Stimulated activated CD8-positive, alpha-beta memory T cell treated with anti-CD3 and anti-CD28 coated beads, Interleukin-12 subunit alpha, Interleukin-12 subunit beta, amount 100 ng/mL, for 24 hours (primary cell): ENCODE results near the gene EIF5A.

Experiments used
- DNase-seq: peaks from one replicate; pipeline ENCODE4 v3.0.0-alpha.2; 2020; ENCODE audit errors: extremely low read depth

EIF5A gene

DNA sequence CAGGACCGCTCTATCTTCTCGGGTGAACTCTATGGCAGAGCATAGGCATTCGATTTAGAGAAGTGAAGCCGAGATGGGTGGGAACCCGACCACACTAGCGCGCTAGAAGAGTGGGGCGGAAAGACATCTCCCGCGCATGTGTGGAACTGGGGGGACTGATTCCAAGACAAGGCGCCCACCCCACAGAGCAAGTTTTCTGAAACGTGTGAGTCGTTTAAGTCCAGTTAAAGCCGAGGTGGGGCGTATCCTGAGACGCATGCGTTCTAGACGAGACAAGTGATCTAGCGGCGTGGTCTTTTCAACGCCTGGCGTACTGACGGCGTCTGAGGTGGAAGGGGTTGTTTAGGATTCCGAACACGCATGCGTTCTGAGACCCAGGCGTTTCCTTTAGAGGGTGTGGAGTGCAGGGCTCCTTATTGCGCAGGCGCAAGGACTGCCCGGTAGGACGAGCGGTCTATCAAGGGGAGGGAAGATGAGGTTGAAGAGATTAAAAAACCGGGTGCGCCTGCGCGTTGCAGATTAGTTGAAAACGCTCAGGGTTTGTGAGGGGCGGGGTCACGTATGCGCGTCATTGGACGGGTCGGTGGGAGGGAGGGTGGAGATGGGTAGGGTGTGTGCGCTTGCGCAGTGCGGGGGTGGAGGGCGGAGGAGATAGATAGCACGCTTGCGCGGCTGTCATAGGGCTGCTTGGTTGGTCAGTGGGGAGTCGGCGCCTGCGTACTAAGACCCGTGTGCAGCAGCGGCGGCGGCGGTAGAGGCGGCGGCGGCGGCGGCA lies at the start of gene EIF5A:
TSS of gene EIF5A (plus strand) at position 718 of the 775 bp plus-strand sequence. CDS start 2,008 bp downstream, outside the sequence.
- DNase-seq, result peak; percentile 100

DNA sequence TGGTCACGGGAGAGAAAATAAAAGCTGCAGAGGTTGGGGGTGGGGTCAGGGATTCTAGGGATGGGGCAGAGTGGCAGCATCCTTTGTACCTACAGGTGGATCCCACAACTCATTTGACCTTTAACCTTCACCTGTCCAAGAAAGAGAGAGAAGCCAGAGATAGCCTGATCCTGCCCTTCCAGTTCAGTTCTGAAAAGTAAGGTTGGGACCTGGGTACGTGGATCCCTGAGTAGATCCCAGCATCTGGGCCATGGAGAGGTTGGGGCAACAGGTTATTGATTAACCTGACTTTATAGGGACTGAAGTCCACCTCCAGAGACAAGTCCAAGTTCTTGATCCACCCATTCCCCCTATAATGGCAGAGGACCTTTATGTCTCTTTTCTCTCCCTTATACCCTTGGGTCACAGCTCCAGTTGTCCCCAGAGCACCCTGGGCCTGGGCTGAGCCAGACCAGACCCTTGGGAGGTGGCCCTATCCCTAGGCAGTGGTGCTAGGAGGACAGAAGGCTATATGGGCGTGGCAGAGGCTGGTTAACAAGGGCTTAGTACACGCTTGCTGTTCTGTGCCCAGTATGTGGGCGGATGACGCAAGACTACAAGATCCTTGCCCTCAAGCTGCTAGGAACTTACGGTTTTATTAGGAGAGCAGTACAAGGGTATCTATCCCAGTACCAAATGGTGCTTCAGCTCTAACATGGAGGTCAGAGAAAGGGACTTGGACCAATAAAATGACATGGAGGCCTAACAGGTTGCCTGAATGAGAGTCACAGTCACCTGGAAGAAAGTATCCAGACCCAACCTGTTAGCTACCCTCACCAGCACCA lies 48.5 kb upstream of the EIF5A start:
- DNase-seq, result no peak

DNA sequence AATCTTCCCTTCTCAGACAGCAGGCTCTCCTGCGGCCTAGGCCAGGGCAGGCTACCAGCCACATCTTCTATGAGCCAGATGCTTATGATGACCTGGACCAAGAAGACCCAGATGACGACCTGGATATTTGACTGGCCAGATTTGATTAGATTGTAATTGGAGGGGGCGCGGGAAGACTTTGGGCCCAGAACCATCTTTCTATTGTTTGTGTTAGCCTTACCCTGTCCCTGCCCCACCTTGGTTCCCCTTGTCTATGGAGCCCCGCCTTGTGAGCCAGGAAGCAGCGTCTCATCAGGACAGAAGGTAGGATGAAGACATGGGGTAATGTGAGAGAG lies 47.9 kb upstream of the EIF5A start:
- no peak for DNase-seq

DNA sequence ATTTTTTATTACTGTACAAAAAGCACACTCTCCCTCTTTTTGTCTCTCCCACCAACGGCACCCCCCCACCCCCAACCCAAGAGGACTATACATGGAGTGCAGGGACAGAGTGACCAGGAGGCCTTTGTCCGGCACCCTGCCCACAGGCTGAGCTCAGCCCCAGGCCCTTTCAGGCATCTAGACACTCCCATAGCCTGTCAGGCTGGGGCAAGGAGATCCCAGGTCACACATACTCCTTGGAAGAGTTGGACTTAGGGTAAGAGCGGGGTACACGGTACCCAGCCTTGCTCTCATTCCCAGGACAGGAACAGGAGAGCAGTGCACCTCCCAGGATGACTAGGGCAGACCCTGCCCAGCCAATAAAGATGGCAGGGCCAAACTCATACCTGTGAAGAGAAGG lies 47.3 kb upstream of the EIF5A start:
- DNase-seq, result no peak

DNA sequence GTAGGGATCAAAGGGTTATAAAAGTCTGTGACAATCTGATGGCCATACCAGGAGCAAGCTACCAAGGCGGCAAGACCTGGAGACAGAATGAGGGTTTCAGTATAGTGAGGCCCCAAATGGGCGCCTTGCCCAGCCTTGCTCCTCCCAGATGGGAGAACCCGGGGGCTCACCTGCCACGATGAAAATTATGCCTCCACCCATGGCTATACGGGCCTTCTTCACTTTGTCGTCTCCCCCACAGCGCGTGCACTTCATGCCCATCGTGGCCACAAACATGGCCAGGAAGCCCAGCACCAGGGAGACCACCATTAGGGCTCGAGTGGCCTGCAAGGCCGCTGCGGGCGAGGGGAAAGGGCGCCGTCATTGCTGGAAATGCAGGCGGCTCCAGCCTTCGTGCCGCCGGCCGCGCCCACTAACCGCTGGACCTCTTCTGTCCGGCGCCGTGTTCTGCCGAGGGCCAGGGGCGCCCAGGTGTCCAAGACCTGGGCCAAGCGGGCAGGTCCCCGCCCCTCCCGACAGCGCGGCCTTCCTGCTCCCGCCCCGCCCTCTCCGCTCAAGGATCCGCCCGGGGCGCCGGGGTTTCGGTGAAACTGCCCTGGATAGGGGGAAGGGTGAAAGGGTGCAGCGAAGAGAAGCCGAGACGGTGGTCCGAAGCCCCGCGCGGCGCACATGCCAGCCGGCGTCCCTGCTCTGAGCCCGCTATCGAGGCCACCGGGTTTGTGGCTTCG lies 46.6 kb upstream of the EIF5A start:
- DNase-seq, result no peak

DNA sequence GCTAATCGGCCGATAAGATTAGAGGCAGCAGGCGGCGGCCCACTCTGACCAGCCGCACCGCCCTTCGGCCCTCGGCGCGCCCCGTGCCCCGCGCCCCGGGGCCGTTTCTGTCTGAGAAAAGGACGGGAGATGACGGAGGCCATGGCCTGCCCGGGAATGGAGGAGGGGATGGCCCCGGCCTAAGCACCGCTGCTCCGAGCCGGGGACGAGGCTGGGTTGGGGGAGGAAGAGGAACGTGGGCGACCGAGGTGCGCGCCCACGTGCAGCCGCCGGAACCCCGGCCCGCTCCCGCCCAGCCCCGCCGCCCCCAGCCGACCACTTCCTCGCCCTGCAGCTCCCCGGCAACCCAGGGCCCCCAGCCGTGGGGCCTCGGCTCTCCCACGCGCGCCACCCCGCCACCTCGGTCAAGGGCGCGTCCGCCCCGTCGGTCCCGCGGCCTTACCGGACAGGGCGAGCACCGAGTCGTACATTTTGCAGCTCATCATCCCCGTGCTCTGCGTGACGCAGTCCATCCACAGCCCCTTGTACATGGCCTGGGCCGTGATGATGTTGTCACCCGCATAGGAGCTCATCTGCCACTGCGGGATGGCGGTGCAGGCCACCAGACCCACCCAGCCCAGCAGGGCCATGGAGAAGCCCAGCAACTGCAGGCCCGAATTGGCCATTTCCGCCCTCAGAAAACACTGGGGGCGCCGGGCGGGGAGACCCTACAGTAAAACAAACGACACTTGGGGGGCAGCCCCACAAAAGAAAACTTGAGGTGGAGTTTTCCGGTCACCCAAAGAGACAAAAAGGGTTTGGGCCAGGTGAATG lies 45.8 kb upstream of the EIF5A start:
- DNase-seq, result no peak

DNA sequence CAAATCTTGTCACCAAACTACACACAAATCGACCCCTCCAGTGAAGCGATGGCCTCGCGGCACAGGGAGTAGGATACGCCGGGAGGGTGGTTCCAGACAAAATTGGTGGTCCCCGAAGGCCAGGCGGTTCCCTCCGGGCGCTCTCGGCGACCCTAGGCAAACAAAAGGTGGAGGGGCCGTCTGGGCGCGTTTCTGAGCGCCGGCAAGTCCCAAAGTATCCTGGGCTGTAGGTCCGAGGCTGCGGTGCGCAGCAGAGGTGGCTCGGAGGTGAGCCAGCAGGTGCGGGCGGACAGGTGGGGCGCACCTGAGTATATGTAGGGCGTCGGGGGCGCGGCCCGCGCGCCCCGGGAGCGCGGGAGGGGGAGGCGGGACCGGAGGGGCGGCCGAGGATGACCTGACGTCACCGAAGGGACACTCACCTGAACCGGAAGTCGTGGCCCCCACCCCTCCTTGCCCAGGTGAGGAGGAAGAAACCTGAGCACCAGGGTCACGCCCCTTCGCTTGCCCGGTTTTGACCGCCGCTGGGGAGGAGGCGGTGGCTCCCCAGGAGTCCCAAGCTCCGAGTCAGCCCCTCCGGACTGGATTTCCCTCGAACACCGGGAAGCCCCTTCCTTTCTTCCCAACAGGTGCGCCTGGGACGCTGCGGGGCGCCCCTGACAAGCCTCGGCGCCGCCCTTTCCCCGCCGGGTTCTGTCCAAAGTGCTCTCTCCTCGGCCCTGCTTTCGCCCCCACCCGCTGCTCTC lies 45.1 kb upstream of the EIF5A start, which contains the start of gene CLDN7:
TSS of gene CLDN7 (minus strand) at position 287 of the 743 bp plus-strand sequence. CDS start 435 bp downstream, outside the sequence.
- no peak for DNase-seq

DNA sequence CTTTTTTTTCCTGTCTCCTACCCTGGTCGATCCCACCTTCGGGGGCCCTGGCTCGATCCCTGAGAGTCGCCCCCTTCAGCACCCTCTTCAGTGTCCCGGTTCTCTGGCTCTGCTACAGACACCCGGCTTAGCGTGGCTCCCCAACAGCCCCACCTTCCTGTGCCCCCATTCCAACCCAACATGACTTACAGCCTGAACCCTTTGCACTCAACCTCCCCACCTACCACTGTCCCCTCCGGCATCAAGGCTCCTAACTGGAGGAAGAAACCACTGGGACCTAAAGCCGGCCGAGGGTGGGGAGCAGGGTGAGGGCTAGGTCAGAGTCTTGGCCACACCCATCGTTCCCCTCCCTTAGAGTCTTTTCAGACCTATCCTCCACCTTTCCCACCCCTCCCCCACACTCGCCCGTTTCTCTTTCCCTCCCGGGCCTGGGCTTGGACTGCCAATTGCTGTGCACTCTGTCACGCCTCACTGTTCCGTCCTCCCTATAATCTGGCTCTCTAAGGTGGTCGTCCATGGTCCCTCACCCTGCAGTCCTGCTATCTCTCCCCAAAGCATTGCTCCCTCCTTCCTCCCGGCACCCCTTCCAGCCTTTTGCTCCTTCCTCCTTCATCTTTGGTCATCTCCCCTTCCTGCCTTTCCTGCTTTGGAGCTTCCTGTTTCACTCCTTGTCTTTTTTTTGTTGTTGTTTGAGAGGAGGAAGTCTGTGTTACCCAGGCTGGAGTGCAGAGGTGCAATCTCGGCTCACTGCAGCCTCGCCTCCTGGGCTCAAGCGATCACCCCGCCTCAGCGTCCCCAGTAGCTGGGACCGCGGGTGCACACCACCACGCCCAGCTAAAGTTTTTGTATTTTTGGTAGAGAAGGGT lies 44.3 kb upstream of the EIF5A start:
- DNase-seq, result no peak

DNA sequence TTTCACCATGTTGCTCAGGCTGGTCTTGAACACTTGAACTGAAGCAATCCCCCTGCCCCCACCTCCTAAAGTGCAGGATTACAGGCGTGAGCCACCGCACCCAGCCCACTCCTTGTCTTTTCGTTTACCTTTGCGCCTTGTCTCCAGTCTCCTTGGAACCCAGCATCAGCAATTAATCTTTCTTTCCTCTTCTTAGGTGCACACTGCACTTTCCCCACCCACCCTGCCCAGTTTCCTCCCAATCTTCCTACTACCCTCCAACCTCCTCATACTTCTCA lies 43.7 kb upstream of the EIF5A start:
- DNase-seq, result no peak

DNA sequence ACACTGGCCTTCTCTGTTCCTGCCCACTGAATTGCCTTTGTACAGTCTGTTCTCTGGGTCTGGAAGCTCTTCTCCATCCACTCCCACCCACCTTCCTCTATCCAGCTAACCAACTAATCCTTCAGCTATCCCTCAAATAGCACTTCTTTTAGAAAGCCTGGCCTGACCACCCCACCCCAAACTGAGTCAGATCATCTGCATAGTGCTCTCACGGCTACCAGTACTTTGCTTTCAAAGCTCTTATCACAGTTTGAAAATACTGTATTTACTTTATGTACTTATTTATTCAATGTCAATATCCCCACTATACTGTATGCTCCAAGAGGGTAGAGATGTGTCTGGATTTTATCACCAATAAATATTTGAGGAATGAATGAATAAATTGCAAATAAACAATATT lies 40.6 kb upstream of the EIF5A start:
- no peak for DNase-seq

DNA sequence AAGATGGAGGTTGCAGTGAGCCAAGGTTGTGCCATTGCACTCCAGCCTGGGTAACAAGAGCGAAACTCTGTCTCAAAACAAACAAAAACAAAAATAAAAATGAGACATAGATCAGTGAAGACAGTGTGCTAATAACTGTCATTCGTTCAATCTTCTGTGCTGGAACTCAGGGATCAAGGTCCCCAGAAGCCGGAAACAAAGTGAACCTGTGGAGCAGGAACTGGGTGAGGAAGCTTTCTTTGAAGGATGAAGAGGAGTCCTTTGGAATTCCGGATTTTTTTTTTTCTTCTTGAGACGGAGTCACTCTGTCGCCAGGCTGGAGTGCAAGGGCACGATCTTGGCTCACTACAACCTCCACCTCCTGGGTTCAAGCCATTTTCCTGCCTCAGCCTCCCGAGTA lies 28.0 kb upstream of the EIF5A start:
- no peak for DNase-seq

DNA sequence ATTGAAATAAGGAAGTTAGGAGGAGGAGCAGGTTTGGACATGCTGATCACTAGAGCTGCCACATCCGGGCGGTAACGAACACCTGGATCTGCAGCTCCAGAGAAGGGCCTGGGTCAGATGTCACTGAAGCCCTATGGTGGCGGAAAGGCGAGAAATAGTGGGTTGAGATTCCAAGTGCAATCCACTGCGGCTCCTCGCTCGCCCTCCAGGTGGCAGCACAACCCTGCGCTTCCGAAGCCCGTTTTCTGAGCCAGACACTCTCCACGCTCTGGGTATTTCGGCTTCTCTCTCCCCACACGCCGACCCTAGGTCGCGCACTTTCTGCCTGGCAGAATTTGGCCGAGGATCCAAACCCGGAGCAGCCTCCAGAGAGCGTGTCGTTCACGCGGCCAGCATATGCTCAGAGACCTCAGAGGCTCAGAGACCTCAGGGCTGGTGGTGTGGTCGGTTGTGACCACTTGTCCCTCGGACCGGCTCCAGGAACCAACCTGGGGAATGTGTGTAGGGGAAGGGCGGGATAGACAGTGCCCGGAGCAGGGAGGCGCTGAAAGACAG lies 26.8 kb upstream of the EIF5A start:
- DNase-seq, result peak; percentile 60

DNA sequence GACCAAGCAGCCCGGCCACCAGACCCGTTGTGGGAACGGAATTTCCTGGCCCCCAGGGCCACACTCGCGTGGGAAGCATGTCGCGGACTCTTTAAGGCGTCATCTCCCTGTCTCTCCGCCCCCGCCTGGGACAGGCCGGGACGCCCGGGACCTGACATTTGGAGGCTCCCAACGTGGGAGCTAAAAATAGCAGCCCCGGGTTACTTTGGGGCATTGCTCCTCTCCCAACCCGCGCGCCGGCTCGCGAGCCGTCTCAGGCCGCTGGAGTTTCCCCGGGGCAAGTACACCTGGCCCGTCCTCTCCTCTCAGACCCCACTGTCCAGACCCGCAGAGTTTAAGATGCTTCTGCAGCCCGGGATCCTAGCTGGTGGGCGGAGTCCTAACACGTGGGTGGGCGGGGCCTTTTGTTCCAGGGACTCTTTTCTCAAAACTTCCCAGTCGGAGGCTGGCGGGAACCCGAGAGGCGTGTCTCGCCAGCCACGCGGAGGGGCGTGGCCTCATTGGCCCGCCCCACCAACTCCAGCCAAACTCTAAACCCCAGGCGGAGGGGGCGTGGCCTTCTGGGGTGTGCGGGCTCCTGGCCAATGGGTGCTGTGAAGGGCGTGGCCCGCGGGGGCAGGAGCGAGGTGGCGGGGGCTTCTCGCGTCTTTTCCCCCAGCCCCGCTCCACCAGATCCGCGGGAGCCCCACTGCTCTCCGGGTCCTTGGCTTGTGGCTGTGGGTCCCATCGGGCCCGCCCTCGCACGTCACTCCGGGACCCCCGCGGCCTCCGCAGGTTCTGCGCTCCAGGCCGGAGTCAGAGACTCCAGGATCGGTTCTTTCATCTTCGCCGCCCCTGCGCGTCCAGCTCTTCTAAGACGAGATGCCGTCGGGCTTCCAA lies 26.1 kb upstream of the EIF5A start, which contains the start of gene SLC2A4:
TSS of gene SLC2A4 (plus strand) at position 645 of the 879 bp plus-strand sequence. CDS start at position 862, 217 bp downstream.
- DNase-seq, result peak; percentile 87

DNA sequence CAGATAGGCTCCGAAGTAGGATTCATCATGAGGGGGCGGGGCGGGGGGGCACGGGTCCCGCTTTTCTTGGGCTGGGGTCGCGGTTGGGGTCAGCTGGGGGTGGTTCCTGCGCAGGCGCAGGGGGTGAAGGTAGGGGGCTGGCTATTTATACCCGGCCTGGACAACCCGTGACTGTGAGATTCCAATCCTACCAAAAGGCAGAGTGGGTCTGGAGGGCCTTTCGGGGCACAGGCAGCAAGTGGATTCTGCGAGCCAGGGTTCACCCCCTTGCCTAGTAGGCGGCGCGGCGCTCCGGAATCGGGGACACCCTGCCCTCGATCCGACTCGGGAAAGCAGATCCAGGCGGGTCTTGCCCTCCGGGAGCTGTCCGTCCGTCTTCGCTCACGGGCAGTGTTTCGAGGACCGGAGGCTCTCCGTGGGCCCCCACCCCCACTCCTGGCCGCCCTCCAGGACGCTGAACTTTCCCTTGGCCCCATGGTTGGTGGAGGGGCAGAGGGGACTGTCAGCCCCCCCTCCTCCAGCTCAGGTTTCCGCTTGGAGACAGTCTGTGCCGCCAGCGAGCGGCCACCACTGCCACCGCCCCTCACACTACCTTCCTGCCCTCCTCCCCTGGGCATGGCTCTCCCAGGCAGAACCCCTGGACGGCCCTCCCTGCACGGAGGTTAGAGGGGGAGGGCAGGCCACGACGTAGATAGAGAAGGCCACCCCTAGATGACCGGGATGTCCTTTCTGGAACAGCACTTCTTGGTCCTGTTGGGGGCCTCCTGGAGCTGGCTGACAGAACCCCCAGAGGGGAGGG lies 25.3 kb upstream of the EIF5A start:
- DNase-seq, result no peak

DNA sequence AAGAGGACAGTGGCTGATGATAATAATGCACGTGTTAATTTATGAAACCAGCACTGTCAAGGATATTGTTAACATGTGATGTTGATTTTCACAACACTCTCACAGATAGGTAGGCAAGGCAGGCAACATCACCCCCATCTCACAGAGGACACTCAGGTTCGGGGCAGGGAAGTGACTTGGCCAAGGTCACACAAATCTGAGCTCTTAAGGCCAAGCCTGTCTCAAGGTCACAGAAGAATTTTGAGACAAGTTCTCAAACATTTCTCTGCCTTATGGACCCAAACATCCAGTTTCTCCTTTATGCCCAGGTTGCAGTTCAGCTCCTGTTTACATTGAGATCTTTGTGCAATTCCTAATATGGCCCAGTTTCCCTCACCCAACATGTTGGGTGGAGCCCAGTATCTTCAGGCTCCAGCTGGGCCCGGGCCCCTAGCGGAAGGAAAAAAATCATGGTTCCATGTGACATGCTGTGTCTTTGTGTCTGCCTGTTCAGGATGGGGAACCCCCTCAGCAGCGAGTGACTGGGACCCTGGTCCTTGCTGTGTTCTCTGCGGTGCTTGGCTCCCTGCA lies 24.6 kb upstream of the EIF5A start:
- DNase-seq, result no peak

DNA sequence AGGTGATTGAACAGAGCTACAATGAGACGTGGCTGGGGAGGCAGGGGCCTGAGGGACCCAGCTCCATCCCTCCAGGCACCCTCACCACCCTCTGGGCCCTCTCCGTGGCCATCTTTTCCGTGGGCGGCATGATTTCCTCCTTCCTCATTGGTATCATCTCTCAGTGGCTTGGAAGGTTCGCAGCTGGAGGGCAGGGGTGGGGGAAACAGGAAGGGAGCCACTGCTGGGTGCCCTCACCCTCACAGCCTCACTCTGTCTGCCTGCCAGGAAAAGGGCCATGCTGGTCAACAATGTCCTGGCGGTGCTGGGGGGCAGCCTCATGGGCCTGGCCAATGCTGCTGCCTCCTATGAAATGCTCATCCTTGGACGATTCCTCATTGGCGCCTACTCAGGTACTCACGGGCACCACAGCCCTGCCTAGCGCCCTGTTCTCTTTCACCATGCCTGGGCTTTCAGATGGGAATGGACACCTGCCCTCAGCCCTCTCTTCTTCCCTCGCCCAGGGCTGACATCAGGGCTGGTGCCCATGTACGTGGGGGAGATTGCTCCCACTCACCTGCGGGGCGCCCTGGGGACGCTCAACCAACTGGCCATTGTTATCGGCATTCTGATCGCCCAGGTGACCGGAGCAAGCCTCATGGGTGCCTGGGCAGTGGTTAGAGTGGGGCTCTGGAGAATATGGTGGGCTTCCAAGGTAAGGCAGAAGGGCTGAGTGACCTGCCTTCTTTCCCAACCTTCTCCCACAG lies 23.8 kb upstream of the EIF5A start:
- no peak for DNase-seq

DNA sequence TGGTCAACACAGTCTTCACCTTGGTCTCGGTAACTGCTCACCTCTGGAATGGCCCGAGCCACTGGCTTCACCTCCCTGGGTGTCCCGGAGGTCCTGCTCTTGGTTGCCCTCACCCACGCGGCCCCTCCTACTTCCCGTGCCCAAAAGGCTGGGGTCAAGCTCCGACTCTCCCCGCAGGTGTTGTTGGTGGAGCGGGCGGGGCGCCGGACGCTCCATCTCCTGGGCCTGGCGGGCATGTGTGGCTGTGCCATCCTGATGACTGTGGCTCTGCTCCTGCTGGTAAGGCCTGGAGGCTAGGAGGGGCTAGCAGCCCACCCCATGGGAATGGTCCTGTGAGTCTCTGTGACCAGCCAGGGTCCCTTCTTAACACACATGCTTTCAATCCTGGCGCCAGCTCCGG lies 22.5 kb upstream of the EIF5A start:
- no peak for DNase-seq
